Activated CD8-positive, alpha-beta memory T cell treated with anti-CD3 and anti-CD28 coated beads for 48 hours (primary cell): ENCODE measurements around the gene TRPM2.

Source experiments
- DNase-seq, 3 experiments: peaks; one replicate each; pipeline ENCODE4 v3.0.0-alpha.2; 2020; ENCODE audit warnings: low read depth in 2 of 3, low spot score in 2 of 3

Gene TRPM2

DNA sequence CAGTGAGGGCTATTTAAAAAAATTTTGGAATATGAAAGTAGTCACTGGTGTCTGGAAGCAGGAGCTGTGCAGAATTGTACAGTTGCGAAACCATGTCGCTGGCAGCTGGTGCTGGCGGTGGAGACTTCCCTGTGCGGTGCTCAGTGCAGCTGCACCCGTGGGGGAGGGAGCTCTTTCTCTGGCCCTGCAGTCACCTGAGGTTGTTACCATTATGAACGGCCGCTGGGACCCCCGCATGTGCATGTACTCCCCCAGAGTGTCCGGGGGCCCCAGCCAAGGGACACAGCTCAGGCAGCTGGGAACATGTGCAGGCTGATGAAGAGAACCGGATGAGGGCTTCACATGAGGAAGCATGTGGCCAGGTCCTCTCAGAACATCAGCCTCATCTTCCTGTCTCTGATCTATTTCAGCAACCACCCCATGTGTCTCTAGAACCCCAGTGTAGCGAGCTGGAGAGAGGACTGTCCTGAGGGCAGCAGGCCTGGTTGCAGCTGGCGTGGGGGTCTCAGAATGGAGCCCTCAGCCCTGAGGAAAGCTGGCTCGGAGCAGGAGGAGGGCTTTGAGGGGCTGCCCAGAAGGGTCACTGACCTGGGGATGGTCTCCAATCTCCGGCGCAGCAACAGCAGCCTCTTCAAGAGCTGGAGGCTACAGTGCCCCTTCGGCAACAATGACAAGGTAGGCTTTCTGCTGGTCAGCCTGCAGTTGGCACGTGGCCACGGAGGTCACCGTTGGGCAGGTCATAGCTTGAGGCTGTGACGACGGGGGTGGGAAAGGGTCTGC lies at the start of gene TRPM2:
Gene TRPM2 (plus strand): TSS at position 431 of the 780 bp plus-strand sequence. CDS start 80 bp downstream, at position 511.
- DNase-seq = no peak

DNA sequence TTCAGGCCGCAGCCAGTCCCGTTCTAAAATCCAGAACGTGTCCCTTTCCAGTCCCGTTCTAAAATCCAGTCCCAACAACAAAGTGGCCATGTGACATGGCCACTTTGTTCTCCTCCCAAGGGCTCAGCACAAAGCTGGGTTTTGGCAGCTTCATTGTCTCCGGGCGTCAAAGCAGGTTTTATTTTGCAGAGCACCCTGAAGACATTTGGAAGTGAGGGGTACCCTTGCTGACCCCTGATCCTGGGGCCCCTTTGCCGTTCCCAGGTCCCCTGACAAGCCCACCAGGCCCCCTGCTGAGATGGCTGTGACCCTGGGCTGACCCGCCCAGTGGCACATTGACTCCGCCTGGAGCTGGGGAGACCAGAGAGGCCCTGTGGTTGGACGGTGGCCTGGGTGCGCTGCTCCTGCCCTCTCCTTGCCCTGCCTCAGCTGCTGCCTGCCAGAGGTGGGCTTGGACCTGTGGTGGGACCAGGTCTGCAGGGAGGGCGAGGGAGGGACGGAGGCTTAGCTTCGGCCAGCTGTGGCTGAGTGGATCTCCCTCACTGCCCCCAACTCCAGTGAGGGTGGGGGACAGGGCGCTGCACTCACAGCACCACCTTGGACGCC lies 49.3 kb upstream of the TRPM2 start:
- no peak for DNase-seq

DNA sequence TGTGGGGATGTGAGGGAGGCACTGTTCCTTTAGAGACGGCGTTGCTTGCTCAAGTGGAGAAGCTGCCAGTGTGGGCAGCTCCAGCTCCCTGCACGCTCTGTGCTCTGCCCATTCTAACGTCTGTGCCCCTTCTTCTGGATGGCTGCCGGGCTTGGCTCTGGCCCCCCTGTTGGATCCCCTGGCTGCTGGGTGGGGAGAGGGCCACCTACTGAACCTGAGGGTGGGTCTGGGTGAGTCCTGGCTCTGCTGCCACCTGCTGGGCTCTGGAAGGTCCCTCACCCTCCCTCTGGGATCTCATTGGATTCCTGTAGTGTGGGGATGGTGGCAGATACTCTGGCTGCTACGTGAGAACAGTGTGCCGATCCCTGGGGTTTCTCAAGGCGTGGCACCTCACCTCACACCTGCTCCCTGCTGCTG lies 48.5 kb upstream of the TRPM2 start:
- DNase-seq = no peak

DNA sequence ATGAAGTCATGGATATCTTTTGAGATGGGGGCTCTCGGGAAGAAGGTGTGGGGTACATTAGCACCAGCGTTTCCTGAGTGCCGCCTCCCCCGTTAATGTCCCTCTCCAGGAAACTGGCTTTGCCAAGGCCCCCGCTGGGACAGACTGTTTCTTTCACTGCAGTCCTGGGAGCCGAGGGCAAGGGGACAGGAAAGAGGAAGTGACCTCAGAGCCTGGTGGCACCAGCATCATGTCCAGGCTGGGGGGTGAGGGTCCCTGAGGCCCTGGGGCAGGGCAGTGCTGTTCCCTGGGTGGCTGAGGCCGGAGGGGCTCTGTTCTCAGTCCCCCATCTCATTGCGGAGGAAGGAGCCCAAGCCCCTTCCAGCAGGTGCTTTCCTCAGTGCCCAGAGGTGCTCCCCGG lies 47.7 kb upstream of the TRPM2 start:
- no peak for DNase-seq

DNA sequence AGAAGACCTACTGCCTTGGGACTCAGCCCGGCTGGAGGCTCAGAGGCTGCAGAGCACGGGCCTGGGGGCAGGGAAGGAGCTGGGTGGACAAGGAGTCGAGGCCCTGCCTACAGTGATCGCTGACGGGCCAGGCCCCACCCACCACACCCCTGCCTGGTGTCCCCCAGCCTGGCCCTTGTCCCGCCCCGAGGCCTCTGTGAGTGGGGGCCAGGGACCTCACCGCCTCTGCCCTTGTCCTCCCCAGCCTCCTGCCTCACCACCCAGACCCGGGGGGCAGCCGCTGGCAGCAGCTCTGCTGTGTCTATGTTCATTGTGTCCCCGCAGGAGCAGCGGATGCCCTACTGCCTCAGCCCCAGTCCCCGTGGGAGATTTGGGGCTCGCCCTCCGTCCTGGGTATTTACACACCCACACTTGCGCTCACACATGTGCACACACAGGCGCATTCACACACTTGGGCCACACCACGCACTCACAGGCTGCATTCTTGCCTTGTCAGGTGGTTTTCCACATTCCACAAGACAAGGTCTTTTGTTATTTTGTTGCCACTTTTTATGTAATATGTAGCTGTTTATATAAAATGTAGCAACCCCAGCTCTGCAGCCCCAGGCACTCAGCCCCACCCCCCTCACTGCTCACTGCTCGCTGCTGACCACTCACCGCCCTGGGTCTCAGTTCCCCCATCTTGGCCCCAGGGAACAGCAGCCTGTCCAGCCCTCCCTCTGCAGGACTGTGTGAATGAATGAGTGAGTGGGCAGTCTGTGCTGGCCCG lies 46.3 kb upstream of the TRPM2 start:
- DNase-seq = no peak

DNA sequence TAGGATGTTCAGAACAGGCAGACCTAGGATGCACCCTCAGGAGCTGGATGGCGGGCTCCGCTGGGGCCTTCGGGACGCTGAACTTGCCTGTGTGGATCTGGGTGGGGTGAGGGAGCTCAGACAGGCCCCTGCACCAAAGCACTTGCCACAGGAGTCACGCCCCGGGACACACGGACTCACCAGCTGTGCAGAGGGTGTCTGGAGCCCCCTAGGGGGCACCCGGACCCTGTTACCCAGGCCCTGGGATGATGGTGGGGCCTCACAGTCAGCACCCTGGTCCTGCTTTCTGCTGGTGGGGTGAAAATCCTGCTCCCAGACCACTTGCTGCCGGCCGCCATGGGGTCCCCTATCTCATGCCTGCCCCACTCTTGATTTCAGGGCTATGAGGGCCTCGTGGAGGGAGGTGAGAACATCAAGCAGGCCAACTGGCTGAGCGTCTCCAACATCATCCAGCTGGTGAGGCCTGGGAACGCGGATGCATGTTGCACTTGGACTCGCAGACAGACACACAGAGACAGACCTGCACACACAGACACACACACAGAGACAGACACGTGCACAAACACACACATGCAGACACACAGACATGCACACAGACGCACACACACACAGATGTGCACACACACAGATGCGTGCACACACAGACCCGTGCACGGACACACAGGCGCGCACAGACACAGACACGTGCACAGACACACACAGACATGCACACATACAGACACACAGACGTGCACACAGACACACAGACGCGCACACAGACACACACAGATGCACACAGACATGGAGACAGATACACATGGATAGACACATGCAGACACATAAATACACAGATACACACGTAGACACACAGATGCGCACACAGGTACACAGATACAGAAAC lies 42.6 kb upstream of the TRPM2 start:
- no peak for DNase-seq

DNA sequence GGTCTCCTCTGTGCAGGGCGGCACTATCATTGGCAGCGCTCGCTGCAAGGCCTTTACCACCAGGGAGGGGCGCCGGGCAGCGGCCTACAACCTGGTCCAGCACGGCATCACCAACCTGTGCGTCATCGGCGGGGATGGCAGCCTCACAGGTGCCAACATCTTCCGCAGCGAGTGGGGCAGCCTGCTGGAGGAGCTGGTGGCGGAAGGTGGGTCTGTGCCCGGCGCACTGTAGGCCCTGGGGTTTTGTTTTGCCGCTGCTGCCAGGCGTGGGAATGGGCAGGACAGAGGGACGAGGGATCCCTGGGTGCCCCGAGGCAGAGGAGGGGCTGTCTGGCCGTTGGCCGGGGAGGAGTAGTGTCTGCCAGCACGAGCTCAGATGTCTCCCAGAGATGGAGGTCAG lies 41.3 kb upstream of the TRPM2 start:
- DNase-seq = no peak

DNA sequence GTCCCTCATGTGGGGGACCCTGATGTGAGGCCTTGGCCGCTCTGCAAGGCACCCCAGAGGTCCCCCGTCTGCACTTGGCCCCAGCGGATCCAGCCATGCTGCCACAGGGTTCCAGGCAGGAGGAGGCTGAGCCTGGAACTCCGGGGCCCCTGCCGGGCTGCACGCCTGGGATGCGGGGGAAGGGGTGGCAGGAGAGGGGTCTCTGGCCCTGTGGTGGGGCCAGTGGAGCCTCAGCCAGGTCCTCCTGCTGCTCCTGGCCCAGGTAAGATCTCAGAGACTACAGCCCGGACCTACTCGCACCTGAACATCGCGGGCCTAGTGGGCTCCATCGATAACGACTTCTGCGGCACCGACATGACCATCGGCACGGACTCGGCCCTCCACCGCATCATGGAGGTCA lies 40.7 kb upstream of the TRPM2 start:
- no peak for DNase-seq

DNA sequence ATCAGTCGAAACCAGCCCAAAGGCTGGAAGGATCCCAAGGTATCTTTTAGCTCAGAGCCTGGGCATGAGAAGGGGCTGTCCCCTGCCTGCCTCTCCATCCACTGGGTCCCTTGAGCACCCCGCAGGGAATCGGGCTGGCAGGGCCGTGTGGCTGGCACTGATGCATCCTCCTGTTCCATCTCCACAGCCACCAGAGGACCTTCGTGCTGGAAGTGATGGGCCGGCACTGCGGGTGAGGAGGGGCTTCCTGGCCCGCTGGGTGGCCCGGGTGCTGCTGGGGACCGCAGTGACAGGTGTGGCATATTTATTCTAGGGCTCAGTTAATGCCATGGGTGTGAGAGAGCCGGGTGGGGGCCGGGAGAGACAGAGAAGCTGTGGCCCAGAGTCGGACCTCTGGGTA lies 40.0 kb upstream of the TRPM2 start:
- DNase-seq = no peak

DNA sequence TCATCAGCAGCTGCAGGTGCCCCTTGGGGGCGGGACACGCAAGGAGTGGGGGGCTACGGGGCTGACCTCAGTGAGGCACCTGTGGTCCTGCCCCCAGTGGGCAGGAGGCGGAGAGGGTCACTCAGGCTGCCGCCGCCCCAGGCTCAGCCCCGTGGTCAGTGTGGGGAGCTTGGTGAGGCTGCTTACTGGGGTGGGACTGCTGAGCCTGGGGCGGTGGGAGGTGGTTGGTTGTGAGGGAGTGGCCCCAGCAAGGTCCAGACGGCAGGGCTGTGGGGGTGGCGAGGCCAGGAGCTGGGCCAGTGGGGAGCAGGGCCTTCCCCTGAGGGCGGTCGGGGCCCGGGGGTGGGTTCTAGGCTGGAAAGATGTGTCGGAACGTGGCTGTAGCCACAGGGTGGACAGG lies 39.3 kb upstream of the TRPM2 start:
- no peak for DNase-seq

DNA sequence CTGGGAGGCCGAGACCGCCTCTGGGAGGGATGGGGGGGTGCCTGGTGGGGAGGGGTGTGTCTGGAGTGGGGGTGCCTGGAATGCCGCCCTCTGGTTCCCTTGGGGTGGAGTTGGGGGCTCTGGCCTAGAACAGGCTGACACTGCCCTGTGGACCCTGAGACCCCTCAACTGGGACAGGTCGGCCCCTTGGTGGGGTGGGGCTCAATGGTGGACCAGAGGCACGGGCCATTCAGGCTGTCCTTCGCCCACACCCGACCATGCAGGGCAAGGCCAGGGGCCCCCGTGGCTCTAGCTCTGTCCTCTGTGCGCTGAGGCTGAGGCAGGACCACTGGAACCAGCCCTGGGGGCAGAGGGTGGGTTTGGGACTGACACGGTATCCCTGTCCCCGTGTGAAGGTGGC lies 38.9 kb upstream of the TRPM2 start:
- no peak for DNase-seq

DNA sequence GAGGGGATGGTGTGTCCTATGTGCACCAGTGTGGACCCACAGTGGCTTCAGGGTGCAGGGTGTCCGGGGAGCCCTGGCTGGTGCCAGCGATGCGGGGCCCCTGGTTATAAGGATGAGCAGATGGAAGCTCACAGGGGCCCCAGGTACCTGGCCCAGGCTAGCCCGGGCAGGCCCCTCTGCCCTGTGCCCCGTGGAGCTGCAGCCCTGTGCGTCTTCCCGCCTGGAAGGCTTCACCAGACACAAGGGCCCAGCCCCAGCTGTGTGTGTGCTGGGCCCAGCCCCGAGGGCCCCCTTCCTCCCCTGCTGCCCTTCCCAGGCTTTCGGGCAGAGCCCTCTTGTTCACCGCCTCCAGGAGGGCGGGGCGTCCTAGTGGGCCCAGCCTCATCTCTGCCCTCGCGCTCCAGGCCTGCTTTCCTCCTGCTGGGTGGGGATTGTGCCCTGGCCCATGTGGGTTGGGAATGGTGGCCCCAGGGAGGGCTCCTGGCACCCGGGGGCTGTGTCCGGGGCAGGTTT lies 37.7 kb upstream of the TRPM2 start:
- no peak for DNase-seq

DNA sequence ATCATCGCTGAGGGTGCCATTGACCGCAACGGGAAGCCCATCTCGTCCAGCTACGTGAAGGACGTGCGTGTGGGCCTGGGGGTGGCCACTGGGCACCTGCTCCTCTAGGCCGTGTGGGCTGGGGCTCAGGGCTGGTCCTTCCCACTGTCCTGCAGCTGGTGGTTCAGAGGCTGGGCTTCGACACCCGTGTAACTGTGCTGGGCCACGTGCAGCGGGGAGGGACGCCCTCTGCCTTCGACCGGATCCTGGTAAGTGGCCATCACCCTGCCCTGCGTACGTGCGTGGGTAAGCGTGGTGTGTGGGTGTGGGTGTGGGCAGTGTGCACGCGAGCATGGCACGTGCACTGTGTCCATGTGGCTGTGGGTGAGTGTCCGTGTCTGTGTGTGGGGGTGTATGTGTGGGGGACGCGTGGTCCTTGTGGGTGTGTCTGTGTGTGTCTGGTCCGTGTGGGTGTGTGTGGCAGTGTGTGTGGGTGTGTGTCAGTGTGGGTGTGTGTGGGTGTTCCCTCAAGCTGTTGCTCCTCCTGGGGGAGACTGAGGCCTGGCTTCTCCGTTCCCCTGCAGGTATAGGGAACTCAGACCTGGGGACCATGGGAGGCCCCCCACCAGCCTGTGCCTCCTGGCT lies 37.0 kb upstream of the TRPM2 start:
- DNase-seq = no peak

DNA sequence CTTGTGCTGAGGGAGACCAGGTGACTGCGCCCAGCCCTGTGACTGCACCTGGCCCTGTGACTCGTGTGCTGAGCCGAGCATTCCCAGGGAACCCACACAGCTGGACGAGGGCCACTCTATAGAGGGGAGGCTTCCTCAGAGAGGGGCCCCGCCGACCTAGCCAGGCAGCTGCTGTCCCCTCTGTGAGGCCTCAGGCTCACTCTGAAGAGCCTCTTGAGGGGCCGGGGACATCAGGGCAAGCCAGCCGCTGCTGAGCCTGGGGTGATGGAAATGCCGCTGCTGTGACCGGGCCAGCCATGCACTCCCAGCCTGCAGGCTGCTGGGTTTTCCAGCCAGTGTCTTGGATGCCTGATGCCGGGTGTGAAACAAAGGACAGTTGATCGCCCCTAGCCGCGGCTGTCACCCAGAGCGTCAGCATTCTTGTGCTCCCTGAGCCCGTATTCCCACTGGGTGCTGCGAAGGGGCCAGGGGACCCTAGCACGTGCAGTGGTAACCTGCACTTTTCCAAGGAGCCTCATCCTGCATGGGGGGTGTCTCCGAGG lies 36.1 kb upstream of the TRPM2 start:
- DNase-seq = no peak

DNA sequence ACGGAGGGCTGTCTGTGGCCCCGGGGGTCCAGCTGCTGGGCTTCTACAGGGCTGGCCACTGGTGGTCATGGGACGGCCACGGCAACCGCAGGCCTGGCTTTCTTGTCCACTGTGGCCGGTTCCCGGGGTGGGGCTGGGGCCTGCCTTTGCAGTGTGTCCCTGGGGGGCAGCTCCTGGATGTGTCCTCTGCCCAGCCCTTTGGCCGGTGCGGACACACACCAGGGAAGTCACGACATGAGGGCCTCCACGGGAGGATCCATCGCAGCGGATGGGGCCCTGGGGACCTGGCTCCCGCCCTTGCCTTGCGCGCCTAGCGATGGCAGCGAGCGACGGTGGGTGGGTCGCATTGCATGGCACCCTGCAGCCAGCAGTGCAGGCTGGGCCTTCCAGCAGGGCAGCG lies 35.5 kb upstream of the TRPM2 start:
- DNase-seq = no peak

DNA sequence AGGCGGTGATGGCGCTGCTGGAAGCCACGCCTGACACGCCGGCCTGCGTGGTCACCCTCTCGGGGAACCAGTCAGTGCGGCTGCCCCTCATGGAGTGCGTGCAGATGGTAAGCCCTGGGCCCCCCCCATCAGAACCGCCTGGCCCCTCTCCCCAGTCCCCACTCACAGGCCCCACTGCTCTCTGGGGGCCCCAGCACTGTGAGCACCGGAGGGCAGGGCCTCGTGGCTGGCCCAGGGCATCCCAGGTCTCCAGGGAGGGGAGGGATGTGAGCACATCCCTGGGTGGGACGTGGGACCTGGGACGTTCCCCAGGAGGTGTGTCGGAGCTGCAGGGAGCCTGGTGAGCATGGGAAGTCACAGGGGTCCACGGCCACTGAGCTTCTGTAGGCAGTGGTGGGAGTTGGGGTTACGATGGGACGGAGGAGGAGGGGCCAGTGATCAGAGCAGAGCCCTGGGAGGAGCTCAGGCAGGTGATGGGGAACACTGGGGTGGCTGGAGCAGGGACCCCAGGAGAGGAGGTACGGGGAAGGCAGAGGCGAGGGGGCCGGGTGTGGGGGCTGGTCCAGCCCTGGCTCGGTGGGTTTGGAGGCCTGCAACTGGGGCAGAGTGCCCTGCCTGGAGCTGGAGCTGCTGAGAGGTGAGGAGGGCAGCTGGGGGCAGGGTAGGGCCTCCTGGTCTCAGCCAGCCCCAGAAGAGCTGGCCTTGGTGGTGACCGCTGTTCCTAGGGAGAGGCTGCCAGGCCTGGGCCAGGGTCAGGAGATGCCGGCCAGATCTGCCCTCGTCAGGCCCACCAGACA lies 34.7 kb upstream of the TRPM2 start:
- DNase-seq = no peak

DNA sequence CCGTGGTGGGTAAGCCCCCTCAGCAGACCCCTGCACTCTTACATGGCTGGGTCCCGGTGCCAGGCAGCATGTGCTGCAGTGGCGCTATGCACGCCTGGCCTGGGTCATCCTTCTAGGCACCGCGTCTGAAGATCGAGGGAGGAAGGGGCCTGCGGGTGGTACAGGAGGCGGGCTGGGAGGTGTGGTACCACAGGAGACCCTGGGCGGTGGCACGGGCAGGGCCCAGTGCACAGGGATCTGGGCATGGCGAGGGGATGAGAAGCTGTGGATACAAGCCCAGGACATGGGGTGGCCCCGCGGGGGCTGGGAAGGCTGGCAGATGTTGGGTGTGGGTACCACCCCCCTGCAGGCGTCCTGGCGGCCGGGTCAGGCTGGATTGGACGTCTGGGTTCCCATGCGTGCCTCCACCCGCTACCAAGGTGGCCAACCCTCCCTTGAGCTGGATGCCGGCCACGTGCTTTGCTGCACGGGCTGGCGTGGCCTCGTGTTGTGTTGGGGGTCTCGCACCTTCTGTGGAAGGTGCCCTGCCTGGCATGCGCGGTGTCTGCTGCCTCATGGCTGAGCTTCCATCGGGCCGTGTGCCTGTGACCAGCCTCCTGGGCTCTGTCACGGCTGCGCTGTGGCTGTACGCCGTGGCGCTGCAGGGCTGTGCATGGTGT lies 33.9 kb upstream of the TRPM2 start:
- DNase-seq = no peak

DNA sequence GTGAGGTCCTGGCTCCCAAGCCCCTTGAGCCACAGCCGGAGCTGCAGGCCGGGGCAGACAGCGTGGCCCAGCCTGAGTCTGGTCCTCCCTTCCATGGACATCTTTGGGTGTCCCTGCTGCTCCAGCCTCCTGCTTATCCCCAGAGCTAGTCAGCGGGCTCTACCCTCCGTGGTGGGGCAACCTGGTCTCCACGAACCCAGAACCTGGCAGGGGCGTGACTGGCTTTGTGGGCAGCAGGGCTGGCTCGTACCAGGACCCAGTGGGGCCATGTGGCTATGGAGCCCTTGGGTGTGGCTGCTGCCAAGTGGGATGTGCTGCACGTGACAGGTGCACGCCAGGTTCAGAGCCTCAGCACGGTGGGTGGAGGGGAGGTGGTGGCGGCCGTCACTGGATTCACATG lies 32.6 kb upstream of the TRPM2 start:
- no peak for DNase-seq

DNA sequence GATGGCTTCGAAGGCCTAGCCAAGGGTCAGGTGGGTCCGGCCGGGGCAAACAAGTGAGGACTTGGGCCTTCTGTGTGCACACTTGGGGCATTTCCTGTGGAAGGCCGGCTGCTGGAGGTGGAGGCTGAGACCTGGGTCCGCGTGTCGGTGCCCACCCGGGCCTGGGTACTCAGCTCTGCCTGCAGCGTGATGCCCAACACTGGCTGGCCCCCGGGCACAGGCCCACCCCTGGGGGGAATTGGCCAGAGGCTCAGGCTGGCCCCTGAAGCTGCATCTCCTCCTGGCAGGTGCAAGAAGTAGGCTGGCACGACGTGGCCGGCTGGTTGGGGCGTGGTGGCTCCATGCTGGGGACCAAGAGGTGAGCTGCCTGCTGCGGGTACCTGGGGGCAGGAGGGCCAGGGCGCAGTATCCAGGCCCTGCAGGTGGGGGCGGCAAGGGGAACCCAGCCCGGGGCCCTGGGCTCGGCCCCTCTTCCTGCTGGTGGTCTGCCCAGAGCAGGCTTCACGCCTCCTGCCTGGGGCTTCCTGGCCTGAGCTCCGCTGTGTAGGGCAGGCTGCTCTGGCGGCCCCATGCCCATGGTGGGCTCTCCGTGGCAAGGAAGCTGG lies 31.5 kb upstream of the TRPM2 start:
- DNase-seq = no peak
